NT2/D1 (cell line): ENCODE measurements around the gene SCN1B.

ENCODE experiments used
- SUZ12 ChIP-seq: IDR thresholded peaks from 2 replicates; pipeline ENCODE4 v1.6.1; 2011; ENCODE audit not compliant: insufficient read length, insufficient read depth; ENCODE audit errors: extremely low read depth
- ZNF274 ChIP-seq: IDR thresholded peaks from 2 replicates; pipeline ENCODE4 v1.6.1; 2011; ENCODE audit warnings: mild to moderate bottlenecking, low read depth, low read length

DNA sequence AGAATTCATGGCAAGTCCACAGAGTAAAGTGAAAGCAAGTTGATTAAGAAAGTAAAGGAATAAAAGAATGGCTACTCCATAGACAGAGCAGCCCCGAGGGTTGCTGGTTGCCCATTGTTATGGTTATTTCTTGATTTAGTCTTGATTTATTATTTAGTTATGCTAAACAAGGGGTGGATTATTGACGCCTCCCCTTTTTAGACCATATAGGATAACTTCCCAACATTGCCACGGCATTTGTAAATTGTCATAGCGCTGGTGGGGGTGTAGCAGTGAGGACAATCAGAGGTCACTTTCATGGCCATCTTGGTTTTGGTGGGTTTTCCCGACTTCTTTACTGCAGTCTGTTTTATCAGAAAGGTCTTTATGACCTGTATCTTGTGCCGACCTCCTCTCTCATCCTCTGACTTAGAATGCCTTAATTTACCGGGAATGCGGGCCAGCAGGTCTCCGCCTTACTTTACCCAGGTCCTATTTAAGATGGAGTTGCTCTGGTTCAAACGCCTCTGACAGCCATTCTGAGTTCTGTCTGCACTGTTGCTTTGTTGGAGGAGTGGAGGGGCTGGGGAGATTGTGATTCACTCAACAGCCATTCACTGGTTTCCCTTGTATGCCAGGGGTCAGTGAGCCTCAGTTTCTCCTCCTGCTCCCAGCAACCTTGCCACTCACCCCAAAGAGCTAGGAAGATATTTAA, 38.8 kb downstream of the SCN1B start:
- no peak for TF ChIP-seq SUZ12
- TF ChIP-seq ZNF274, result no peak
